ENCODE results near the gene ZFYVE28. TPM values are rescaled to one million over a fixed set of nuclear protein-coding genes. Genes with fewer than 3 reads are reported as not detected.

The ZFYVE28 gene
- total RNA-seq, 1 donor from 2014 or later, result 1.3 TPM

GRCh38 chr4:2352729-2353221 lies 65.7 kb downstream of the ZFYVE28 start:
- Histone ChIP-seq H3K27me3 (ENCODE audit: control insufficient read depth, insufficient read depth, low read length) (no peaks in the 10 kb centered on the region), H3K36me3 (ENCODE audit: control insufficient read depth, insufficient read depth, low read length) (no peaks in the 10 kb centered on the region), H3K4me3 (ENCODE audit: low read depth, low read length) (no peak overlapping the region)
- no peak for DNase-seq (ENCODE audit: low read depth)
- FAIRE-seq, result no peak
- TF ChIP-seq CTCF (IDR thresholded peaks at IDR 0.05; ENCODE audit: insufficient read depth, low read length, severe bottlenecking), result no peak

- FAIRE-seq, result no peak
- H3K4me3 ChIP-seq (ENCODE audit: low read depth, low read length), result no peak overlapping the region
- no peaks in the 10 kb centered on the region for H3K36me3 ChIP-seq (ENCODE audit: control insufficient read depth, insufficient read depth, low read length)
- H3K27me3 ChIP-seq (ENCODE audit: control insufficient read depth, insufficient read depth, low read length), result no peaks in the 10 kb centered on the region
- no peak for TF ChIP-seq CTCF (IDR thresholded peaks at IDR 0.05; ENCODE audit: insufficient read depth, low read length, severe bottlenecking)
- DNase-seq (ENCODE audit: low read depth), result no peak
These were observed 66.3 kb downstream of the ZFYVE28 start for GRCh38 chr4:2352171-2352570.

DNA sequence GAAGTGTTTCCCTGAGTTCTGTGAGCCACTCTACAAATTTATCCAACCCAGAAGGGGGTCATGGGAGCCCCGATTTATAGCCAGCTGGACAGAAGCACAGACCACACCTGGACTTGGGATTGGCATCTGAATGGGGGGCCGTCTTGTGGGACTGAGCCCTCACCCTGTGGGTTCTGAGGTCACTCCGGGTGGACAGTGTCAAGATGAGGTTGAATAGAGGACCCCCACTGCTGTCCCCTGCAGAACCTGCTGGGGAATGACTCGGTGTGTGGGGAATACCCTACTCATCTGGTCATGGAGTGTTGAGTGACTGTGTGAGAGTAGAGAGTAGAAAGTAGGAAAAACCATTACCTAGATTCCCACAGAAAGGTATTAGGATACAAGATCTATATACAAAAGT lies 67.5 kb downstream of the ZFYVE28 start:
- Histone ChIP-seq H3K27me3 (ENCODE audit: control insufficient read depth, insufficient read depth, low read length) (no peaks in the 10 kb centered on the region), H3K36me3 (ENCODE audit: control insufficient read depth, insufficient read depth, low read length) (no peaks in the 10 kb centered on the region), H3K4me3 (ENCODE audit: low read depth, low read length) (no peak overlapping the region)
- FAIRE-seq, result no peak
- no peak for DNase-seq (ENCODE audit: low read depth)
- no peak for TF ChIP-seq CTCF (IDR thresholded peaks at IDR 0.05; ENCODE audit: insufficient read depth, low read length, severe bottlenecking)

GRCh38 chr4:2348786-2349185 lies 69.7 kb downstream of the ZFYVE28 start:
- Histone ChIP-seq H3K4me3 (ENCODE audit: low read depth, low read length) (no peak overlapping the region), H3K36me3 (ENCODE audit: control insufficient read depth, insufficient read depth, low read length) (no peaks in the 10 kb centered on the region), H3K27me3 (ENCODE audit: control insufficient read depth, insufficient read depth, low read length) (no peaks in the 10 kb centered on the region)
- DNase-seq (ENCODE audit: low read depth) (no peak), FAIRE-seq (no peak)
- TF ChIP-seq CTCF (IDR thresholded peaks at IDR 0.05; ENCODE audit: insufficient read depth, low read length, severe bottlenecking), result no peak

DNA sequence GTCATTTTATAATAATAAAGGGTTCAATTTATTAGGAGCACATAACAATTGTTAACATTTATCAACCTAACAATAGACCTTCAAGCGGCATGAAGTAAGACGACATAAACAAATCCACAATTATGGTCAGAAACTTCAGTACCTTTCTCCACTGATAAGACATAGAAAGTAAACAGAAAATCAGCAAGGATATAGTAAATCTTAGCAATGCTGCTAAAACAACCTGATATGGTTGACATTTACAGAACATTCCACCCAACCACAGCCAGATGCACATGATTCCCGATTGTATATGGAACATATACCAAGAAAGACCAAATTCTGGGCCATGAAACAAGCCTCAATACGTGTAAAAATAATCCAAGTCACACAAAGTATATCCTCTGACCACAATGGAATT lies 71.3 kb downstream of the ZFYVE28 start:
- Histone ChIP-seq H3K27me3 (ENCODE audit: control insufficient read depth, insufficient read depth, low read length) (no peaks in the 10 kb centered on the region), H3K4me3 (ENCODE audit: low read depth, low read length) (no peak overlapping the region), H3K36me3 (ENCODE audit: control insufficient read depth, insufficient read depth, low read length) (no peaks in the 10 kb centered on the region)
- FAIRE-seq, result no peak
- no peak for TF ChIP-seq CTCF (IDR thresholded peaks at IDR 0.05; ENCODE audit: insufficient read depth, low read length, severe bottlenecking)
- DNase-seq (ENCODE audit: low read depth), result no peak

DNA sequence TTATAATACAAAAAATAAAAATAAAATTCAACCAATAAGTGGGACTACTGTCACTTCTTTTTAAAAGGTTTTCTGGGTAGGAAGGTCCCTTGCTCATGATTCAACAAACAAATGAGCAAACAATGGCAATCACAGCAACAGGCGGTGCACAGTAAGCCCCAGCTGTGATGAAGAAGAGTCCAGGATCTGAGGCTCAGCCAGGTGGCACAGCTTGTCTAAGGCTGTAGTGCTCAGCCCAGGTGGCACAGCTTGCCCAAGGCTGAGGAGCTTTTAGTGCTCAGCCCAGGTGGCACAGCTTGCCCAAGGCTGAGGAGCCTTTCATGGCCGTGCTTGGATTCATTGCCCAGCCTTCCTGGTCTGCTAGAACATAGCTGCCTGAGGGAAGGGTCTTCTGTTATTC lies 75.0 kb downstream of the ZFYVE28 start:
- no peak for TF ChIP-seq CTCF (IDR thresholded peaks at IDR 0.05; ENCODE audit: insufficient read depth, low read length, severe bottlenecking)
- Histone ChIP-seq H3K27me3 (ENCODE audit: control insufficient read depth, insufficient read depth, low read length) (no peaks in the 10 kb centered on the region), H3K4me3 (ENCODE audit: low read depth, low read length) (no peak overlapping the region), H3K36me3 (ENCODE audit: control insufficient read depth, insufficient read depth, low read length) (no peaks in the 10 kb centered on the region)
- DNase-seq (ENCODE audit: low read depth), result no peak
- FAIRE-seq, result no peak
